HG03469 (cell line): ENCODE results near the gene ITLN1.
"Not testable (repeated sequence)": the region's sequence is repeated elsewhere in the genome, so short reads cannot be mapped to it uniquely, and the experiment has no call there.

Source experiments
- ATAC-seq: cut with Tn5 transposase; IDR thresholded peaks from one replicate; pipeline ENCODE4 v1.9.1; 2021; ENCODE audit warnings: mild to moderate bottlenecking, moderate library complexity, moderate number of reproducible peaks; ENCODE audit not compliant: unreplicated experiment

ITLN1 gene

DNA sequence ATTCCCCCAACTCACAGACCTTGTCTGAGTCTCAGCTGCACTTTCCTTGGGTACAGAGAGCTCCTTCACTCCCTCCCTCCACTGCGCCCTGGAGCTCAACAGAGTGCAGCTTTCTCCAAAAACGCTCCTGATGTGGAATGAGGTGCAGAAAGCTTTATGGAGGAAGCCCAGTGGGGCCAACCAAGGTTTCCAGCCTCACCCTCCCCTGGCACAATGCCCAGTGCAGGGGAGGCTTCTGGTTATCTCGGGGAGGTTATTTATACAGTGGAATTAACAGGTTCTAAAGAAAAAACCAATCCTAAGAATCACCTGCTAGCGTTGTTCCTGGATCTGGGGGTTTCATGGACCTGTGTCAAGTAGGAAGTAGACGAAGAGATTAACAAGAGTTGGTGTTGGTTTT is at the start of gene ITLN1:
Gene ITLN1, minus strand, starts transcription at position 139 of the 400 bp plus-strand sequence. CDS start 303 bp downstream, outside the sequence.
- no peak for ATAC-seq

DNA sequence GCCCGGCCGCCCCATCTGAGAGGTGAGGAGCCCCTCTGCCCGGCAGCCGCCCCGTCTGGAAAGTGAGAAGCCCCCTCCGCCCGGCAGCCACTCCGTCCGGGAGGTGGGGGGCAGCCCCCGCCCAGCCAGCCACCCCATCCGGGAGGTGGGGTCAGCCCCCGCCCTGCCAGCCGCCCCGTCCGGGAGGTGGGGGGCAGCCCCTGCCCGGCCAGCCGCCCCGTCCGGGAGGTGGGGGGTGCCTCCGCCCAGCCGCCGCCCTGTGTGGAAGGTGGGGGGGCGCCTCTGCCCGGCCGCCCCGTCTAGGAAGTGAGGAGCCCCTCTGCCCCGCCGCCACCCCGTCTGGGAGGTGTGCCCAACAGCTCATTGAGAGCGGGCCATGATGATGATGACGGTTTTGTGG is 48.3 kb upstream of the ITLN1 start:
- ATAC-seq: not testable (repeated sequence)

GRCh38 chr1:160925652-160926244 is 40.8 kb upstream of the ITLN1 start:
- no peak for ATAC-seq

GRCh38 chr1:160924791-160925651 is 40.0 kb upstream of the ITLN1 start:
- ATAC-seq: no peak

- no peak for ATAC-seq
Observed at GRCh38 chr1:160916666-160917065, 31.7 kb upstream of the ITLN1 start.

DNA sequence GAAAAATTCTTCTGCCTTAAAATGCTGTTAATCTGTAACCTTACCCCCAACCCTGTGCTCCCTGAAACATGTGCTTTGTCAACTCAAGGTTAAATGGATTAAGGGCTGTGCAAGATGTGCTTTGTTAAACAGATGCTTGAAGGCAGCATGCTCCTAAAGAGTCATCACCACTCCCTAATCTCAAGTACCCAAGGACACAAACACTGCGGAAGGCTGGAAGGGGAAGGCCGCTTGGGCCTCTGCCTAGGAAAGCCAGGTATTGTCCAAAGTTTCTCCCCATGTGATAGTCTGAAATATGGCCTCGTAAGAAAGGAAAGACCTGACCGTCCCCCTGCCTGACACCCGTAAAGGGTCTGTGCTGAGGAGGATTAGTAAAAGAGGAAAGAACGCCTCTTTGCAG is 28.2 kb upstream of the ITLN1 start:
- not testable (repeated sequence) for ATAC-seq

- no peak for ATAC-seq
Observed at GRCh38 chr1:160911925-160912324, 26.9 kb upstream of the ITLN1 start.

- ATAC-seq: no peak
Observed at GRCh38 chr1:160911441-160911840, 26.5 kb upstream of the ITLN1 start.

DNA sequence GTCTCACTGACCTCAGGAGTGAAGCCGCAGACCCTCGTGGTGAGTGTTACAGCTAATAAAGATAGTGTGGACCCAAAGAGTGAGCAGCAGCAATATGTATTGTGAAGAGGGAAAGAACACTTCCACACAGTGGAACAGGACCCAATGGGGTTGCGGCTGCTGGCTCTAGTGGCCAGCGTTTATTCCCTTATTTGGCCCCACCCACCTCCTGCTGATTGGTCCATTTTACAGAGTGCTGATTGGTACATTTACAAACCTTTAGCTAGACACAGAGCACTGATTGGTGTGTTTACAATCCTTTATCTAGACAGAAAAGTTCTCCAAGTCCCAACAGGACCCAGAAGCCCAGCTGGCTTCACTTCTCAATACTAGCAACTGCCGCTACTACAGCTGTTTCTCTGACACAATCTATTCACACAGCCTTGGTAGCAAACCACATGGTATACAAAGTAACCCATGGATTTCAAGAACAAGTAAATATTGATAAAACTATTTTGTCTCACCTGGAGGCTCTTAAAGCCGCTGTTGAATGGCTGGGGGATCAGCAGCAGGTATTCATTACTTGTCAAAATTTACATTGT is 25.3 kb upstream of the ITLN1 start:
- ATAC-seq: no peak

DNA sequence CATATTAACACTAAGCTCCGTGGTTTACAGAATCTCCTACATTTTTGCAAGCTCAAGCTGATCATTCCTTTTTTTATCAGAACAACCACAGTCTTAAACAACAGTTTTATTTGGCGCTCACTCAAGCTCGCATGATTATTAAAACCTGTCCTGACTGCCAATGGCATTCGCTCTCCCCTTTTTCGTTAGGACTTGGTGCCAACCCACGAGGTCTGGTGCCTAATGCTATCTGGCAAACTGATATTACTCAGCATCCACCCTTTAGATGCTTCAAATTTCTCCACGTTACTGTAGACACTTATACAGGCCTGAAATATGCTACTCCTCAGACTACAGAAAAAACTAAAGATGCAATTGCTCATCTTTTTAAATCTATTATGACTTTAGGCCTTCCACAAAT is 23.0 kb upstream of the ITLN1 start:
- no peak for ATAC-seq

DNA sequence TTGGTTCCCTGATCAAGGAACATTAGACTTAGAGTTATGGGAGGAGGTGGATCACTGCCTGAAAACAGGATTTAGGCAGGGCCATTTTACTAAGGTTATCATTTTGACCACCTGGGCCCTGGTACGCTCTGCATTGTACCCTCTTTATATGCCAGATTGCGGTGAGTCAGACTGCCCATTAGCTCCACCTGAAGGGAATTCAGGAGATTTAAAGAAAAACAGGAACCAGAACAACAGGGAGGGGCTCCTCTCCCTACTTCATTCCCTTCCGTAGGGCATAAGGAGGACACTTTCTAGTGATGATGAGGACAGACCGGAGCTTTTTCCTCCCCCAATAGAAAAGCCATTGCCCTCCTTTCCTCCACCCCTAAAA is 20.6 kb upstream of the ITLN1 start:
- no peak for ATAC-seq

DNA sequence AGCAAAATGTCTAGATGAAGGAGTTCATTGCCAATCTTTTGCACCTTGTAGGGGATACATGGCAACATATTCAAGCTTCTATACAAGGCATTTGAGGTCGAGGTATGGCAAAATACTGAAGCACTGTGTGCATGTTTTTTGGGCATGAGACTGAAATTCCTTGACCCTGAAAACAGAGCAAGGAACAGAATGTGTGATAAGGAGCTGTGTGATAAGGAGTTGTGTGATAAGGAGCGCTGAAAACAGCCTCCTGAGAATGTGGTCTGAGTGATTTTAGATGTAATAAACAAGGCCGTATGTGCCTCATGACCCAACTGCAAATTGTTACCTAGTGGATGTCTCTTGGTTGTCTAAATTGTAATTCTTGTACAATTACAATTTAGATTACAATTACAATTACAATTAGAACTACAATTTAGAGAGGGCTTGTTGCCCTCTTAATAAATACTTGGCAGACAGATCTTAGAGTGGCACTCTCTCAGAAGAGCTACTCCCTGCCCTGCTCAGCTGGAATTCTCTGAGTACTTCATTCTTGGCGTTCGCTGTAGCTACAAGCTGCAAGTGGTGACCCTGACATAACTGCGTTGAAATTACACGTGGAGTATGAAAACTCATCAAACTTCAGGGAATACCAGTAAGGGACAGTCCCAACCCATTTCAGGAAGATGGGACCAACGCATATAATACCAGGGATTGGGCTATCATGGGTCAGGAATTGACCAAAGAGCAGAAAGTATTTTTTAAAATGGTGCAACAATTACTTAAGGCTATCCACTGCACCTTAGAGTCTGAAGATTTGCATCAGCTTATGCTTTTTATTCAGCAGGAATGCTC is 20.0 kb upstream of the ITLN1 start:
- no peak for ATAC-seq

DNA sequence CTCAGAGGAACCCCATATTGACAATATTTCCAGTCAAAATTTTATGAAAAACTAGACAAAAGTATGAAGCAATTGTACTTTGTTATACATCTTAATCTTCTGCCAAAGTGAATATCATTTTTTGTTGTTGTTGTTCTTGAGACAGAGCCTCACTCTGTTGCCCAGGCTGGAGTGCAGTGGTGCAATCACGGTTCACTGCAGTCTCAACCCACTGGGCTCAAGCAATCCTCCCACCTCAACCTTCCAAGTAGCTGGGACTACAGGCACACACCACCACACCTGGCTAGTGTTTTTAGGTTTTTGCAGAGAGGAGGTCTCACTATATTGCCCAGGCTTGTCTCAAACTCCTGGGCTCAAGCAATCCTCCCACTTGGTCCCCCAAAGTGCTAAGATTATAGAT is 17.3 kb upstream of the ITLN1 start:
- not testable (repeated sequence) for ATAC-seq

DNA sequence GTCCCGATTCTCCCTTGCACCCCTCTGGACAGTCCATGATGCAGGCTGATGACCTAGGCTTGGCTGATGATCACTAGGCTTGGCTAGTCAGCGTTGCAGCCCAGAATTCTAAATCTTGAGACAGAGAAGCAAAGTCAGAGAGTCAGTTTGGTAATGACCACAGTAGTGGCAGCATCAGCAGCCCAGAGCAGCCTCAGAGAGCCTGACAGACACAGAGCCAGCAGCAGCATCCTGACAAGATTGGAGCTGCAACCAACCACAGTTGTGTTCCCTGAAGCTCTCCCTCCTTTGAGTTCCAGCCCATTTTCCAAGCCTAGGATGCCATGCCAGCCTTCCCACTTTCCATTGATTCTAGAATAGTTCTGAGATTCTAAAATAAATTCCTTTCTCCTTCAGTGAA is 16.8 kb upstream of the ITLN1 start:
- ATAC-seq: no peak

GRCh38 chr1:160900683-160901082 is 15.7 kb upstream of the ITLN1 start:
- not testable (repeated sequence) for ATAC-seq

- not testable (repeated sequence) for ATAC-seq
Observed at GRCh38 chr1:160894368-160895135, 9.6 kb upstream of the ITLN1 start.

DNA sequence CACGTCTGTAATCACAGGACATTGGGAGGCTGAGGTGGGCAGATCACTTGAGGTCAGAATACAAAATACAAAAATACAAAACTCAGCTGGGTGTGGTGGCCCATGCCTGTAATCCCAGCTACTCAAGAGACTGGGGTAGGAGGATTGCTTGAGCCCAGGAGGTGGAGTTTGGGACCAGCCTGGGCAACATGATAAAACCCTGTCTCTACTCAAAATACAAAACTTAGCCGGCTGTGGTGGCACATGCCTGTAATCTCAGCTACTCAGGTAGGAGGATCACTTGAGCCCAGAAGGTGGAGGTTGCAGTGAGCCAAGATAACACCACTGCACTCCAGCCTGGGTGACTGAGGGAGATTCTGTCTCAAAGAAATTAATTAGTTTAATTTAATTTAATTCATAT is 6.5 kb upstream of the ITLN1 start:
- no peak for ATAC-seq

DNA sequence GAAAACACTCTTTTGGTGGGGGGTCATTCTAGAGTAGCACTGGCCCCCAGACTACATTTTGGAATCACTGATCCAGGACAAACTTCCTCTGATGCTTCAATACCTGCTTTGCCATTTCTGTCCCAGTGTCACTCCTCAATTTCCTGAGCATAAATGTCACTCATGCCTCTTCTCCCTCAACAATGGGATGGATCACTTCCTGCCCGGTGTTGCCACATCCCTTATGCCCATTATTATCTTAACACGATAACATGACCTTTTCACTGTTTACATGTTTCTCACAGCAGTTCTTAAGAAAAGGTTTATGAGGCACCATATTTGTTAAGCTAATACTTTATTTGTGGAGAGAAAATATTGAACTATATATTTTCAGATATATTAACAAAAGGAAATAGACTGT is 3.9 kb upstream of the ITLN1 start:
- ATAC-seq: no peak

GRCh38 chr1:160887071-160887470 is 2.1 kb upstream of the ITLN1 start:
- ATAC-seq: no peak

DNA sequence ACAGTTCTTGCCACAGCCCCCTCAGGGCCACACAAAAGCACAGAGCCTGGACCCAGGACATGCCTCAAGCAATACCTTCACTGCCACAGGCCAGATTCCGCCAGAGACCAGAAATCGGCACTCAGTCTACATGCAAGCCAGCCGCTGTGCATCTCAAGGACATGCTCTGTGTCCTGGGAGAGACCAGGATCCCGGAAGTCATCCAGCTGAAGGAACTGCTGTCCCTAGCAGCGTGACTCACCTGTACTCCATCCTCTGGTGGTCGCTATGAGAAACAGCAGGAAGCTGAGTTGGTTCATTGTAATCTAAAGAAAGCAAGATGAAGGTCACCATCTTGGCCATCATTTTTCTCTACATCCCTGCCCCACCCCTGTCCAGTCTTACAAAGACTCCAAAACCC is 401 bp downstream of the ITLN1 start:
- ATAC-seq: no peak
